Suprapubic skin (tissue), 4 donors: ENCODE measurements around the gene KLHL17. TPM values are rescaled to one million over a fixed set of nuclear protein-coding genes. Genes with fewer than 3 reads are reported as not detected.

Experiments
- DNase-seq, 2 donors: peaks; one replicate each; pipeline ENCODE4 v3.0.0-alpha.2; 2019; ENCODE audit warnings: low spot score in 2 of 2
- H3K27ac ChIP-seq: fragments of 200-600 bp; sonication (generic); one replicate; pipeline ENCODE4 v1.5.1; 2019
- H3K27me3 ChIP-seq: fragments of 200-600 bp; sonication (generic); one replicate; pipeline ENCODE4 v1.5.1; 2019
- H3K36me3 ChIP-seq: fragments of 200-600 bp; sonication (generic); one replicate; pipeline ENCODE4 v1.5.1; 2019
- H3K4me1 ChIP-seq: fragments of 200-600 bp; sonication (generic); one replicate; pipeline ENCODE4 v1.5.1; 2019
- H3K4me3 ChIP-seq: fragments of 200-600 bp; sonication (generic); one replicate; pipeline ENCODE4 v1.5.1; 2019; ENCODE audit warnings: mild to moderate bottlenecking
- H3K9me3 ChIP-seq: fragments of 200-600 bp; sonication (generic); one replicate; pipeline ENCODE4 v1.5.1; 2019
- EP300 ChIP-seq: sonication (generic); formaldehyde crosslinking; IDR thresholded peaks from one replicate; pipeline ENCODE4 v1.6.1; 2017; ENCODE audit warnings: antibody characterized with exemption
- POLR2A ChIP-seq, 2 donors: fragments of 450-650 bp; IDR thresholded peaks; one replicate each; pipeline ENCODE4 v1.6.1; 2017; ENCODE audit warnings: antibody characterized with exemption in 2 of 2, mild to moderate bottlenecking in 2 of 2, moderate library complexity in 2 of 2
- POLR2AphosphoS5 ChIP-seq, 3 donors: sonication (generic); formaldehyde crosslinking; IDR thresholded peaks; one replicate each; pipeline ENCODE4 v1.6.1; 2017; ENCODE audit warnings: antibody characterized with exemption in 3 of 3
- WGBS: methylation state at CpG from one replicate; pipeline ENCODE4 v1.1.5; 2018; 5-methylcytosine and 5-hydroxymethylcytosine counted together
- total RNA-seq, 4 donors: library from RNA; depleted of rRNA; stranded (reverse); fragments of >200 nt; gene quantifications; one replicate each; pipeline ENCODE4 v1.1.0, GENCODE V29; 2016
- TF ChIP-seq, protein P1 (sequence below), 2 donors: fragments of 200-600 bp in 1 of 2; fragments of 450-650 bp in 1 of 2; sonication (generic) in 1 of 2; IDR thresholded peaks; one replicate each; pipeline ENCODE4 v1.5.1; 2016 to 2019; ENCODE audit warnings: antibody characterized with exemption in 2 of 2, mild to moderate bottlenecking in 1 of 2, moderate library complexity in 1 of 2

Gene KLHL17
- total RNA-seq, 4 donors from 2014 or later, result 9.7 to 38.3 (median 17.0) TPM

DNA sequence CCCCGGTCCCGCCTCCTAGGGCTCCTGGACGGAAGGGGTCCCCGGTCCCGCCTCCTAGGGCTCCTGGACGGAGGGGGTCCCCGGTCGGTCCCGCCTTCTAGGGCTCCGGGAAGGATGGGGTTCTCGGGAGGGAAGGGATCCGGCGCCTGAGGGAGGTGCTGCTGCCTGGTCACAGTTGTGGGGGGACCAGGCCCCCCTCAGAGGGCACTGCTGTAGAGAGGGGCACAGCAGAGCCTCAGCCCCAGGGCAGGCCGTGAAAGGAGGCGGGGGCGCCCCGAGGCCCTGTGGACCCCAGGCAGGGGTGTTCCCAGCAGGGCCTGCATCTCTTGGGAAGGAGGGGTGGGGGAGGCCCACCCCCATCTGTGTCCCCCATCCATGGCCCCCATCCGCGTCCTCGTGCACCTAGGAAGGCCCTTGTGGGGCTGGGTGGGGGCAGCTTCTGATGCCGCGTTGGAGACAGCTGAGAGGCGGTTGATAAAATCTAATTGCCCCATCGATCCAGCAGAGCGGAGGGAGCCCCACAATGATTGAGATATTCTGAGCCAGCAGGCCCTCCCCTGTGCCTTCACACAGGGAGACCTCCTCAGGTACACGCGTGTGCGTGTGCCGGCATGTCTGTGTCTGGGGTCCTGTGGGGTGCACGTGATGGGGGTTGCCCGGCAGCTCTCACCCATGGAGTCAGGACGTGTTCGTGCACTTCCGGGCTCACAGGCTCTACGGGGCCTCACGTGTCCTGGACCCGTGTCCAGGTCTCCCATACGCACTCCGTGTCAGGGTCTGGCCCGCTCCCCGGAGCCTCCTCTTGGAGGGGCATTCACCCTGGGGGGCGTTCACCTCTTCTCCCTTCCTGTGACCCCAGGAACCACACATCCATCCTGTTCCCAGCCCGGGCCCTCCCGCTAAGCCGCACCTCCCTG is 23.8 kb upstream of the KLHL17 start:
- TF ChIP-seq, protein P1, sequence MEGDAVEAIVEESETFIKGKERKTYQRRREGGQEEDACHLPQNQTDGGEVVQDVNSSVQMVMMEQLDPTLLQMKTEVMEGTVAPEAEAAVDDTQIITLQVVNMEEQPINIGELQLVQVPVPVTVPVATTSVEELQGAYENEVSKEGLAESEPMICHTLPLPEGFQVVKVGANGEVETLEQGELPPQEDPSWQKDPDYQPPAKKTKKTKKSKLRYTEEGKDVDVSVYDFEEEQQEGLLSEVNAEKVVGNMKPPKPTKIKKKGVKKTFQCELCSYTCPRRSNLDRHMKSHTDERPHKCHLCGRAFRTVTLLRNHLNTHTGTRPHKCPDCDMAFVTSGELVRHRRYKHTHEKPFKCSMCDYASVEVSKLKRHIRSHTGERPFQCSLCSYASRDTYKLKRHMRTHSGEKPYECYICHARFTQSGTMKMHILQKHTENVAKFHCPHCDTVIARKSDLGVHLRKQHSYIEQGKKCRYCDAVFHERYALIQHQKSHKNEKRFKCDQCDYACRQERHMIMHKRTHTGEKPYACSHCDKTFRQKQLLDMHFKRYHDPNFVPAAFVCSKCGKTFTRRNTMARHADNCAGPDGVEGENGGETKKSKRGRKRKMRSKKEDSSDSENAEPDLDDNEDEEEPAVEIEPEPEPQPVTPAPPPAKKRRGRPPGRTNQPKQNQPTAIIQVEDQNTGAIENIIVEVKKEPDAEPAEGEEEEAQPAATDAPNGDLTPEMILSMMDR (IDR thresholded peaks at IDR 0.05), result no peak
- TF ChIP-seq POLR2AphosphoS5 (IDR thresholded peaks at IDR 0.05) (no peak), POLR2A (IDR thresholded peaks at IDR 0.05) (no peak), EP300 (no peak)
- H3K36me3 ChIP-seq, result no peaks in the 10 kb centered on the region
- no peaks in the 10 kb centered on the region for H3K9me3 ChIP-seq
- H3K27me3 ChIP-seq, result peaks cover 89% of the 10 kb centered on the region
- 69% methylated on average over 26 of the region's 45 CpGs for whole genome bisulfite sequencing
- H3K4me1 ChIP-seq, result peaks cover 40% of the 10 kb centered on the region
- no peak overlapping the region for H3K4me3 ChIP-seq
- H3K27ac ChIP-seq, result no peak overlapping the region
- no peak for DNase-seq

GRCh38 chr1:937521-937920 is 22.9 kb upstream of the KLHL17 start:
- Histone ChIP-seq H3K27ac (no peak overlapping the region), H3K36me3 (no peaks in the 10 kb centered on the region), H3K9me3 (no peaks in the 10 kb centered on the region), H3K4me1 (peaks cover 49% of the 10 kb centered on the region), H3K27me3 (peaks cover 89% of the 10 kb centered on the region), H3K4me3 (no peak overlapping the region)
- TF ChIP-seq, protein P1 (IDR thresholded peaks at IDR 0.05), result no peak
- TF ChIP-seq EP300 (no peak), POLR2A (IDR thresholded peaks at IDR 0.05) (no peak), POLR2AphosphoS5 (IDR thresholded peaks at IDR 0.05) (no peak)
- DNase-seq, result no peak
- 73% methylated on average over 3 of the region's 16 CpGs for WGBS

DNA sequence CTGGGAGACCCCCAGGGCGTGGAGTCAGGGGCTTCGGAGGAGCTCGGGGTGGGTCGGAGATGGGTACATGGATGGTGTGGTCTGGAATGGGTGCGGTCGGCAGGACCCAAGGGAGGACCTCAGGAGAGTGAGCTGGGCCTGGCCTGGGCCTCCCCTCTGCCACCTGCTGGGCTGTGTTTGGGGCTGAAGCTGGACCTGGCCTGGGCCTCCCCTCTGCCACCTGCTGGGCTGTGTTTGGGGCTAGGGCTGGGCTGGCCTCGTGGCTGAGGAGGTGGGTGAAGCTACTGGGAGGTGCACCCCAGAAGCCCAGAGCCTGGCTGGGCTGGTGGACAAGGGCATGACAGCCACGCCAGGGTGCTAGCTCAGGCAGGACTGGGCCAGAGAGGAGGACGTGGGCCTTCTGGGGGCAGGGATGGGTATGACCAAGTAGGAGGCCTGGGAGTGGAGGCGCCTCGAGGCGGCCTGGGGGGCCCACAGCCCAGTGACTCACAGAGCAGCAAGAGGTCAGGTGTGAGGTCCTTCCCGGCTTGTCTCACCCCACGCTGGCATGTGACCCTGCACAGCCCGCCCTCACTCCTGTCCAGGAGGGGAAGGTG is 22.2 kb upstream of the KLHL17 start:
- Histone ChIP-seq H3K4me1 (peaks cover 56% of the 10 kb centered on the region), H3K36me3 (no peaks in the 10 kb centered on the region), H3K4me3 (no peak overlapping the region), H3K27ac (no peak overlapping the region), H3K9me3 (no peaks in the 10 kb centered on the region), H3K27me3 (peaks cover 89% of the 10 kb centered on the region)
- TF ChIP-seq POLR2AphosphoS5 (IDR thresholded peaks at IDR 0.05), result no peak
- TF ChIP-seq, protein P1 (IDR thresholded peaks at IDR 0.05), result peak in 1 of 2 donors; percentile 21
- 74% methylated on average over 6 of the region's 15 CpGs for WGBS
- DNase-seq, result no peak

GRCh38 chr1:938711-939489 is 21.5 kb upstream of the KLHL17 start:
- H3K27ac ChIP-seq, result no peak overlapping the region
- no peak for TF ChIP-seq EP300
- TF ChIP-seq, protein P1 (IDR thresholded peaks at IDR 0.05), result no peak
- TF ChIP-seq POLR2AphosphoS5 (IDR thresholded peaks at IDR 0.05), result no peak
- no peak for TF ChIP-seq POLR2A (IDR thresholded peaks at IDR 0.05)
- peaks cover 56% of the 10 kb centered on the region for H3K4me1 ChIP-seq
- H3K9me3 ChIP-seq, result no peaks in the 10 kb centered on the region
- no peaks in the 10 kb centered on the region for H3K36me3 ChIP-seq
- 76% methylated on average over 13 of the region's 30 CpGs for WGBS
- H3K4me3 ChIP-seq, result no peak overlapping the region
- no peak for DNase-seq
- peaks cover 88% of the 10 kb centered on the region for H3K27me3 ChIP-seq
